OCI-LY3 (cell line): ENCODE results near the gene NAA16.
"Not testable (repeated sequence)": the region's sequence is repeated elsewhere in the genome, so short reads cannot be mapped to it uniquely, and the experiment has no call there.

ENCODE experiments used
- H2AFZ ChIP-seq: fragments of 200-600, 300-600 bp; shearing (Covaris generic); 2 replicates; pipeline ENCODE4 v1.6.0; 2014; ENCODE audit warnings: antibody characterized with exemption, low read depth, low read length
- H3K27ac ChIP-seq: fragments of 200-600, 300-600 bp; sonication (generic); 2 replicates; pipeline ENCODE4 v1.5.1; 2014; ENCODE audit warnings: mild to moderate bottlenecking, low read length, moderate library complexity, mixed read lengths
- H3K27me3 ChIP-seq: fragments of 200-600, 300-600 bp; sonication (generic); 2 replicates; pipeline ENCODE4 v1.6.1; 2014; ENCODE audit warnings: low read depth, low read length, mixed read lengths
- H3K36me3 ChIP-seq: fragments of 200-600, 300-600 bp; sonication (generic); replicated peaks from 2 replicates; pipeline ENCODE3; 2014; ENCODE audit warnings: low read depth, low read length, mixed read lengths
- H3K4me1 ChIP-seq: fragments of 300-600, 200-600 bp; sonication (generic); 2 replicates; pipeline ENCODE4 v1.6.1; 2014; ENCODE audit warnings: low read length, mixed read lengths
- H3K4me2 ChIP-seq: fragments of 200-600, 300-600 bp; sonication (generic); 2 replicates; pipeline ENCODE4 v1.6.1; 2014; ENCODE audit warnings: low read length, mixed read lengths
- H3K4me3 ChIP-seq: fragments of 300-600, 200-600 bp; sonication (generic); 2 replicates; pipeline ENCODE4 v1.5.1; 2014; ENCODE audit warnings: antibody characterized with exemption, mild to moderate bottlenecking, low read length, moderate library complexity
- H3K79me2 ChIP-seq: fragments of 300-600, 200-600 bp; shearing (Covaris generic); 2 replicates; pipeline ENCODE4 v1.6.1; 2014; ENCODE audit warnings: mild to moderate bottlenecking, low read length, mixed read lengths
- H3K9ac ChIP-seq: fragments of 300-600, 200-600 bp; shearing (Covaris generic); 2 replicates; pipeline ENCODE4 v1.6.0; 2014; ENCODE audit warnings: mild to moderate bottlenecking, low read length, moderate library complexity
- H3K9me3 ChIP-seq: fragments of 200-600, 300-600 bp; shearing (Covaris generic); 2 replicates; pipeline ENCODE4 v1.6.1; 2014; ENCODE audit warnings: low read length, mixed read lengths; ENCODE audit not compliant: insufficient read depth
- H4K20me1 ChIP-seq: fragments of 200-600, 300-600 bp; sonication (generic); 2 replicates; pipeline ENCODE4 v1.6.1; 2016; ENCODE audit warnings: low read length, mixed read lengths; ENCODE audit not compliant: insufficient read depth
- CTCF ChIP-seq: fragments of 200-600, 300-600 bp; sonication (generic); IDR thresholded peaks from 2 replicates; pipeline ENCODE4 v1.5.1; 2014; ENCODE audit warnings: antibody characterized with exemption, low read length, low read depth
- EZH2phosphoT487 ChIP-seq: fragments of 200-600 bp; shearing (Covaris generic); IDR thresholded peaks from 2 replicates; pipeline ENCODE4 v1.6.1; 2018; ENCODE audit warnings: antibody characterized with exemption, mixed run types, low read depth

Gene NAA16

GRCh38 chr13:41418731-41419130, 107.7 kb downstream of the NAA16 start:
- no peak for TF ChIP-seq CTCF
- TF ChIP-seq EZH2phosphoT487 = no peak
- Histone ChIP-seq H4K20me1 (no peaks in the 10 kb centered on the region), H3K4me3 (no peak overlapping the region), H2AFZ (no peak overlapping the region), H3K79me2 (no peaks in the 10 kb centered on the region), H3K27me3 (no peaks in the 10 kb centered on the region), H3K36me3 (no peaks in the 10 kb centered on the region), H3K9ac (no peak overlapping the region), H3K4me1 (peaks cover 3% of the 10 kb centered on the region; the same call in 1 of the 2 replicates), H3K27ac (no peak overlapping the region), H3K9me3 (no peaks in the 10 kb centered on the region), H3K4me2 (no peak overlapping the region)

GRCh38 chr13:41419206-41419605, 108.1 kb downstream of the NAA16 start:
- no peak for TF ChIP-seq EZH2phosphoT487
- TF ChIP-seq CTCF = no peak
- Histone ChIP-seq H2AFZ (no peak overlapping the region), H3K4me3 (no peak overlapping the region), H3K9ac (no peak overlapping the region), H3K36me3 (no peaks in the 10 kb centered on the region), H3K9me3 (no peaks in the 10 kb centered on the region), H3K4me1 (peaks cover 3% of the 10 kb centered on the region; the same call in 1 of the 2 replicates), H3K4me2 (no peak overlapping the region), H3K27ac (no peak overlapping the region), H4K20me1 (no peaks in the 10 kb centered on the region), H3K27me3 (no peaks in the 10 kb centered on the region), H3K79me2 (no peaks in the 10 kb centered on the region)

GRCh38 chr13:41420146-41420545, 109.1 kb downstream of the NAA16 start:
- Histone ChIP-seq H4K20me1 (no peaks in the 10 kb centered on the region), H3K4me1 (peaks cover 3% of the 10 kb centered on the region; the same call in 1 of the 2 replicates), H3K36me3 (no peaks in the 10 kb centered on the region), H3K9ac (no peak overlapping the region), H3K27ac (no peak overlapping the region), H3K4me2 (no peak overlapping the region), H3K79me2 (no peaks in the 10 kb centered on the region), H3K27me3 (no peaks in the 10 kb centered on the region), H2AFZ (no peak overlapping the region), H3K4me3 (no peak overlapping the region), H3K9me3 (no peaks in the 10 kb centered on the region)
- TF ChIP-seq CTCF = no peak
- no peak for TF ChIP-seq EZH2phosphoT487

GRCh38 chr13:41421330-41421729, 110.3 kb downstream of the NAA16 start:
- not testable (repeated sequence) for H3K9me3 ChIP-seq, H3K4me1 ChIP-seq, H3K4me2 ChIP-seq, H3K9ac ChIP-seq, H3K4me3 ChIP-seq, H4K20me1 ChIP-seq, H3K36me3 ChIP-seq, H3K79me2 ChIP-seq, H2AFZ ChIP-seq, H3K27me3 ChIP-seq, H3K27ac ChIP-seq

- H3K4me2 ChIP-seq, H2AFZ ChIP-seq, H3K27me3 ChIP-seq, H4K20me1 ChIP-seq, H3K9ac ChIP-seq, H3K79me2 ChIP-seq, H3K36me3 ChIP-seq, H3K27ac ChIP-seq, H3K4me3 ChIP-seq, H3K4me1 ChIP-seq, H3K9me3 ChIP-seq: not testable (repeated sequence)
Observed at GRCh38 chr13:41421983-41422382, 110.9 kb downstream of the NAA16 start.

GRCh38 chr13:41423259-41423658, 112.2 kb downstream of the NAA16 start:
- H3K27ac ChIP-seq, H3K9ac ChIP-seq, H3K27me3 ChIP-seq, H3K9me3 ChIP-seq, H2AFZ ChIP-seq, H3K4me1 ChIP-seq, H3K36me3 ChIP-seq, H3K4me2 ChIP-seq, H3K4me3 ChIP-seq, H4K20me1 ChIP-seq, H3K79me2 ChIP-seq: not testable (repeated sequence)

- H3K4me2 ChIP-seq, H3K4me1 ChIP-seq, H3K9me3 ChIP-seq, H3K4me3 ChIP-seq, H4K20me1 ChIP-seq, H3K27ac ChIP-seq, H3K79me2 ChIP-seq, H3K36me3 ChIP-seq, H3K27me3 ChIP-seq, H3K9ac ChIP-seq, H2AFZ ChIP-seq: not testable (repeated sequence)
Observed at GRCh38 chr13:41424675-41425074, 113.6 kb downstream of the NAA16 start.
